Transverse colon (tissue), 4 donors: Measurements from ENCODE around the gene MAN1C1.

Experiments used
- POLR2AphosphoS5 ChIP-seq, 3 donors: sonication (generic); formaldehyde crosslinking; IDR thresholded peaks; one replicate each; pipeline ENCODE4 v1.6.1; 2016; ENCODE audit warnings: antibody characterized with exemption in 3 of 3
- TF ChIP-seq, protein P1 (sequence below), 5 experiments: fragments of 200-600 bp in 3 of 5; fragments of 450-650 bp in 2 of 5; sonication (generic) in 3 of 5; IDR thresholded peaks; 1 replicate in 2 of 5; 2 replicates in 3 of 5; pipeline ENCODE4 v1.5.1; 2016 to 2017; ENCODE audit warnings: antibody characterized with exemption in 5 of 5, inconsistent platforms in 3 of 5, mild to moderate bottlenecking in 2 of 5, moderate library complexity in 1 of 5

DNA sequence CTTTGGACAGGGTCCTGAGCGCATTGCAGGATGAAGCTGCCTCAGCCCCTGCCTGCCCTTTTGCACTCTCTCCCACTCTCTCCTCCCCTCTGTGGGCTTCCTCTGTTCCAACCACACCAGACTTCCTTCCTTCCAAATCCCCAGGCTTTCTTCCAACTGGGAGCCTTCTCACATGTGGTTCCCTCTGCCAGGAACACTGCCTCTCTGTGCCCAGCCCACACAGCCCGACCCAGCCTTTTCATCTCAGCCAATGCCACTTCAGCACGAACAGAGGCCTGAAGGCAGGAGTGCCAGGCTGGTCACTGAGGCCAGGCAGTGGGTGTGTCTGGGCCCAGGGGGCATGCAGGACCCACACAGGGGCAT, 189.3 kb downstream of the MAN1C1 start:
- TF ChIP-seq, protein P1, sequence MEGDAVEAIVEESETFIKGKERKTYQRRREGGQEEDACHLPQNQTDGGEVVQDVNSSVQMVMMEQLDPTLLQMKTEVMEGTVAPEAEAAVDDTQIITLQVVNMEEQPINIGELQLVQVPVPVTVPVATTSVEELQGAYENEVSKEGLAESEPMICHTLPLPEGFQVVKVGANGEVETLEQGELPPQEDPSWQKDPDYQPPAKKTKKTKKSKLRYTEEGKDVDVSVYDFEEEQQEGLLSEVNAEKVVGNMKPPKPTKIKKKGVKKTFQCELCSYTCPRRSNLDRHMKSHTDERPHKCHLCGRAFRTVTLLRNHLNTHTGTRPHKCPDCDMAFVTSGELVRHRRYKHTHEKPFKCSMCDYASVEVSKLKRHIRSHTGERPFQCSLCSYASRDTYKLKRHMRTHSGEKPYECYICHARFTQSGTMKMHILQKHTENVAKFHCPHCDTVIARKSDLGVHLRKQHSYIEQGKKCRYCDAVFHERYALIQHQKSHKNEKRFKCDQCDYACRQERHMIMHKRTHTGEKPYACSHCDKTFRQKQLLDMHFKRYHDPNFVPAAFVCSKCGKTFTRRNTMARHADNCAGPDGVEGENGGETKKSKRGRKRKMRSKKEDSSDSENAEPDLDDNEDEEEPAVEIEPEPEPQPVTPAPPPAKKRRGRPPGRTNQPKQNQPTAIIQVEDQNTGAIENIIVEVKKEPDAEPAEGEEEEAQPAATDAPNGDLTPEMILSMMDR (IDR thresholded peaks at IDR 0.05), result no peak
- TF ChIP-seq POLR2AphosphoS5 (IDR thresholded peaks at IDR 0.05), result no peak
